H9 (cell line): ENCODE measurements around the gene SLC5A1. TPM values are rescaled to one million over a fixed set of nuclear protein-coding genes. Genes with fewer than 3 reads are reported as not detected.

Experiments
- DNase-seq: peaks from one replicate; pipeline ENCODE4 v3.0.0-alpha.2; 2017
- H2AFZ ChIP-seq: one replicate; pipeline ENCODE4 v1.6.1; 2013; ENCODE audit warnings: mild to moderate bottlenecking, low read length, control low read depth, moderate library complexity
- H2AK5ac ChIP-seq: 2 replicates; pipeline ENCODE4 v1.6.1; 2013; ENCODE audit warnings: low read length, control low read depth, mixed read lengths; ENCODE audit not compliant: insufficient read length
- H2BK120ac ChIP-seq: one replicate; pipeline ENCODE4 v1.6.1; 2013; ENCODE audit warnings: low read depth, mild to moderate bottlenecking, low read length, control low read depth, inconsistent platforms; ENCODE audit not compliant: poor library complexity, severe bottlenecking
- H2BK12ac ChIP-seq: 2 replicates; pipeline ENCODE4 v1.6.1; 2013; ENCODE audit warnings: low read length, control low read depth, mixed read lengths, low read depth; ENCODE audit not compliant: insufficient read length
- H2BK15ac ChIP-seq: 2 replicates; pipeline ENCODE4 v1.6.1; 2013; ENCODE audit warnings: low read depth, low read length, control low read depth
- H2BK20ac ChIP-seq: one replicate; pipeline ENCODE4 v1.6.1; 2013; ENCODE audit warnings: low read depth, mild to moderate bottlenecking, low read length, control low read depth, inconsistent platforms; ENCODE audit not compliant: poor library complexity, severe bottlenecking
- H2BK5ac ChIP-seq: 2 replicates; pipeline ENCODE4 v1.6.1; 2013; ENCODE audit warnings: low read length, control low read depth, mixed read lengths; ENCODE audit not compliant: insufficient read length
- H3K14ac ChIP-seq: 2 replicates; pipeline ENCODE4 v1.6.1; 2013; ENCODE audit warnings: low read length, control low read depth; ENCODE audit not compliant: insufficient read depth
- H3K18ac ChIP-seq: 2 replicates; pipeline ENCODE4 v1.6.1; 2013; ENCODE audit warnings: low read depth, mild to moderate bottlenecking, mixed read lengths, low read length, control low read depth; ENCODE audit not compliant: insufficient read length
- H3K23ac ChIP-seq: 2 replicates; pipeline ENCODE4 v1.6.1; 2013; ENCODE audit warnings: low read length, control low read depth, mixed read lengths, low read depth; ENCODE audit not compliant: insufficient read length
- H3K23me2 ChIP-seq: 2 replicates; pipeline ENCODE4 v1.6.1; 2013; ENCODE audit warnings: low read depth, mild to moderate bottlenecking, mixed read lengths, low read length, control low read depth; ENCODE audit not compliant: insufficient read length, poor library complexity, severe bottlenecking
- H3K27ac ChIP-seq: 2 replicates; pipeline ENCODE4 v1.5.1; 2013; ENCODE audit warnings: low read length, control low read depth, mixed read lengths, low read depth; ENCODE audit not compliant: insufficient read length
- H3K27me3 ChIP-seq: 2 replicates; pipeline ENCODE4 v1.6.1; 2013; ENCODE audit warnings: low read length, control low read depth, inconsistent platforms; ENCODE audit not compliant: insufficient read depth
- H3K4ac ChIP-seq: 2 replicates; pipeline ENCODE4 v1.6.1; 2013; ENCODE audit warnings: low read depth, mild to moderate bottlenecking, control low read depth, inconsistent platforms, low read length, moderate library complexity
- H3K4me1 ChIP-seq: 2 replicates; pipeline ENCODE4 v1.6.1; 2013; ENCODE audit warnings: low read length, control low read depth, inconsistent platforms; ENCODE audit not compliant: insufficient read depth
- H3K4me2 ChIP-seq: 2 replicates; pipeline ENCODE4 v1.6.1; 2013; ENCODE audit warnings: low read length, control low read depth, mixed read lengths; ENCODE audit not compliant: insufficient read length, insufficient read depth
- H3K56ac ChIP-seq: 2 replicates; pipeline ENCODE4 v1.6.1; 2013; ENCODE audit warnings: low read depth, mild to moderate bottlenecking, mixed read lengths, low read length, control low read depth; ENCODE audit not compliant: insufficient read length
- H3K79me1 ChIP-seq: 2 replicates; pipeline ENCODE4 v1.6.1; 2013; ENCODE audit warnings: low read depth, mild to moderate bottlenecking, moderate library complexity, low read length, control low read depth, inconsistent platforms; ENCODE audit not compliant: insufficient read depth, poor library complexity, severe bottlenecking
- H3K79me2 ChIP-seq: 2 replicates; pipeline ENCODE4 v1.6.1; 2013; ENCODE audit warnings: low read length, control low read depth, inconsistent platforms; ENCODE audit not compliant: insufficient read depth
- H3K9ac ChIP-seq: 2 replicates; pipeline ENCODE4 v1.6.1; 2013; ENCODE audit warnings: low read length, control low read depth, mixed read lengths; ENCODE audit not compliant: insufficient read length; ENCODE audit errors: extremely low read depth
- H3K9me3 ChIP-seq: one replicate; pipeline ENCODE4 v1.6.1; 2013; ENCODE audit warnings: low read depth, low read length, inconsistent platforms; ENCODE audit not compliant: control insufficient read depth
- H3T11ph ChIP-seq: one replicate; pipeline ENCODE4 v1.6.1; 2013; ENCODE audit warnings: mild to moderate bottlenecking, low read length, control low read depth, inconsistent platforms
- H4K20me1 ChIP-seq: one replicate; pipeline ENCODE4 v1.6.1; 2013; ENCODE audit not compliant: control insufficient read depth, insufficient read length, insufficient read depth
- H4K5ac ChIP-seq: 2 replicates; pipeline ENCODE4 v1.6.1; 2013; ENCODE audit warnings: low read depth, mild to moderate bottlenecking, mixed read lengths, low read length, control low read depth; ENCODE audit not compliant: insufficient read length
- H4K8ac ChIP-seq: replicated peaks from 2 replicates; pipeline ENCODE4 v1.6.1; 2013; ENCODE audit warnings: low read length, control low read depth, mixed read lengths, low read depth; ENCODE audit not compliant: insufficient read length
- H4K91ac ChIP-seq: 2 replicates; pipeline ENCODE4 v1.6.1; 2013; ENCODE audit warnings: low read depth, mild to moderate bottlenecking, moderate library complexity, mixed read lengths, low read length, control low read depth; ENCODE audit not compliant: insufficient read length
- H3K27ac Mint-ChIP-seq, 3 experiments: 2 replicates in 2 of 3; 3 replicates in 1 of 3; pipeline ENCODE4 v1.8.0; 2020 to 2021; ENCODE audit warnings: mixed read lengths in 3 of 3, mild to moderate bottlenecking in 1 of 3, moderate library complexity in 1 of 3
- H3K27me3 Mint-ChIP-seq: 2 replicates; pipeline ENCODE4 v1.8.0; 2021; ENCODE audit warnings: low read depth, mild to moderate bottlenecking, moderate library complexity, mixed read lengths
- H3K36me3 Mint-ChIP-seq, 3 experiments: 2 replicates in 2 of 3; 3 replicates in 1 of 3; pipeline ENCODE4 v1.8.0; 2020 to 2021; ENCODE audit warnings: low read depth in 3 of 3, mixed read lengths in 3 of 3; ENCODE audit not compliant: insufficient read depth in 1 of 3
- H3K4me1 Mint-ChIP-seq, 2 experiments: 2 replicates each; pipeline ENCODE4 v1.8.0; 2020; ENCODE audit warnings: mixed read lengths in 2 of 2
- H3K4me3 Mint-ChIP-seq, 2 experiments: 2 replicates in 1 of 2; 3 replicates in 1 of 2; pipeline ENCODE4 v1.8.0; 2020 to 2021; ENCODE audit warnings: mild to moderate bottlenecking in 2 of 2, mixed read lengths in 2 of 2, moderate library complexity in 1 of 2
- H3K9me3 Mint-ChIP-seq, 2 experiments: 2 replicates in 1 of 2; 3 replicates in 1 of 2; pipeline ENCODE4 v1.8.0; 2020; ENCODE audit warnings: mild to moderate bottlenecking in 2 of 2, mixed read lengths in 2 of 2, moderate library complexity in 1 of 2
- WGBS: extraction: QIAGEN DNeasy Blood & Tissue Kit; methylation state at CpG from one replicate; pipeline ENCODE4 v1.1.7; 2013; ENCODE audit warnings: missing lambda C conversion rate, low lambda C conversion rate, mixed read lengths; ENCODE audit not compliant: insufficient read length; ENCODE audit errors: extremely low coverage; 5-methylcytosine and 5-hydroxymethylcytosine counted together
- total RNA-seq: library from RNA; stranded (reverse); gene quantifications from 2 replicates; pipeline ENCODE4 v1.2.1, GENCODE V29; 2021
- TF ChIP-seq, protein P1 (sequence below): fragments of 200-600 bp; sonication (generic); conservative IDR thresholded peaks from 3 replicates; pipeline ENCODE4 v1.8.0; 2021; ENCODE audit warnings: antibody characterized with exemption, mild to moderate bottlenecking

SLC5A1 gene
- total RNA-seq, 1 experiment from 2014 or later = not detected

- Mint-ChIP-seq H3K27ac (no peak overlapping the region), H3K36me3 (no peaks in the 10 kb centered on the region), H3K9me3 (no peaks in the 10 kb centered on the region; a peak in 1 of 5 replicates), H3K27me3 (peaks cover 42% of the 10 kb centered on the region), H3K4me1 (peaks cover 3 to 7% of the 10 kb centered on the region in 2 experiments; a peak in 2 of 4 replicates), H3K4me3 (no peak overlapping the region)
- H3K27ac ChIP-seq = no peak overlapping the region
- no peaks in the 10 kb centered on the region for H3K4me1 ChIP-seq
- H4K20me1 ChIP-seq = no peaks in the 10 kb centered on the region
- H2BK120ac ChIP-seq = no peak overlapping the region
- no peak overlapping the region for H3K4ac ChIP-seq
- no peaks in the 10 kb centered on the region for H3K27me3 ChIP-seq
- H4K91ac ChIP-seq = no peak overlapping the region
- TF ChIP-seq, protein P1, sequence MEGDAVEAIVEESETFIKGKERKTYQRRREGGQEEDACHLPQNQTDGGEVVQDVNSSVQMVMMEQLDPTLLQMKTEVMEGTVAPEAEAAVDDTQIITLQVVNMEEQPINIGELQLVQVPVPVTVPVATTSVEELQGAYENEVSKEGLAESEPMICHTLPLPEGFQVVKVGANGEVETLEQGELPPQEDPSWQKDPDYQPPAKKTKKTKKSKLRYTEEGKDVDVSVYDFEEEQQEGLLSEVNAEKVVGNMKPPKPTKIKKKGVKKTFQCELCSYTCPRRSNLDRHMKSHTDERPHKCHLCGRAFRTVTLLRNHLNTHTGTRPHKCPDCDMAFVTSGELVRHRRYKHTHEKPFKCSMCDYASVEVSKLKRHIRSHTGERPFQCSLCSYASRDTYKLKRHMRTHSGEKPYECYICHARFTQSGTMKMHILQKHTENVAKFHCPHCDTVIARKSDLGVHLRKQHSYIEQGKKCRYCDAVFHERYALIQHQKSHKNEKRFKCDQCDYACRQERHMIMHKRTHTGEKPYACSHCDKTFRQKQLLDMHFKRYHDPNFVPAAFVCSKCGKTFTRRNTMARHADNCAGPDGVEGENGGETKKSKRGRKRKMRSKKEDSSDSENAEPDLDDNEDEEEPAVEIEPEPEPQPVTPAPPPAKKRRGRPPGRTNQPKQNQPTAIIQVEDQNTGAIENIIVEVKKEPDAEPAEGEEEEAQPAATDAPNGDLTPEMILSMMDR = no peak
- no peak overlapping the region for H2BK5ac ChIP-seq
- H3K18ac ChIP-seq = no peak overlapping the region
- no peak overlapping the region for H3K14ac ChIP-seq
- no peak overlapping the region for H3K4me2 ChIP-seq
- no peak overlapping the region for H3K23ac ChIP-seq
- no peak overlapping the region for H4K5ac ChIP-seq
- no peak overlapping the region for H3K56ac ChIP-seq
- no peak overlapping the region for H2BK20ac ChIP-seq
- H2BK15ac ChIP-seq = no peak overlapping the region
- no peak overlapping the region for H2AFZ ChIP-seq
- H3K9me3 ChIP-seq = no peaks in the 10 kb centered on the region
- no peak overlapping the region for H2AK5ac ChIP-seq
- H3K23me2 ChIP-seq = no peaks in the 10 kb centered on the region
- no peak for DNase-seq
- no peaks in the 10 kb centered on the region for H3K79me1 ChIP-seq
- no peak overlapping the region for H3T11ph ChIP-seq
- no CpG with 5 or more reads among the region's 6 CpGs for WGBS
- H3K79me2 ChIP-seq = no peaks in the 10 kb centered on the region
- H3K9ac ChIP-seq = no peak overlapping the region
- no peak overlapping the region for H4K8ac ChIP-seq
- no peak overlapping the region for H2BK12ac ChIP-seq
Observed at GRCh38 chr22:32083000-32083399, 39.9 kb downstream of the SLC5A1 start.
